HUES6 (cell line): ENCODE measurements around the gene CARNS1.

Source experiments
- H3K27ac ChIP-seq: 2 replicates; pipeline ENCODE4 v1.7.0; 2013; ENCODE audit warnings: low read depth, mild to moderate bottlenecking, low read length, inconsistent platforms
- H3K27me3 ChIP-seq: 2 replicates; pipeline ENCODE4 v1.6.1; 2013; ENCODE audit warnings: low read length; ENCODE audit not compliant: control insufficient read depth, insufficient read depth
- H3K36me3 ChIP-seq: 2 replicates; pipeline ENCODE4 v1.6.1; 2013; ENCODE audit warnings: low read length; ENCODE audit not compliant: control insufficient read depth, insufficient read depth
- H3K4me1 ChIP-seq: 2 replicates; pipeline ENCODE4 v1.6.1; 2013; ENCODE audit warnings: low read length; ENCODE audit not compliant: control insufficient read depth, insufficient read depth
- H3K4me3 ChIP-seq: 2 replicates; pipeline ENCODE4 v1.5.1; 2013; ENCODE audit warnings: low read depth, low read length
- H3K9ac ChIP-seq: one replicate; pipeline ENCODE4 v1.6.1; 2013; ENCODE audit warnings: mild to moderate bottlenecking, low read length
- H3K9me3 ChIP-seq: 2 replicates; pipeline ENCODE4 v1.6.1; 2013; ENCODE audit warnings: low read depth, low read length; ENCODE audit not compliant: control insufficient read depth, insufficient read depth

Gene CARNS1

DNA sequence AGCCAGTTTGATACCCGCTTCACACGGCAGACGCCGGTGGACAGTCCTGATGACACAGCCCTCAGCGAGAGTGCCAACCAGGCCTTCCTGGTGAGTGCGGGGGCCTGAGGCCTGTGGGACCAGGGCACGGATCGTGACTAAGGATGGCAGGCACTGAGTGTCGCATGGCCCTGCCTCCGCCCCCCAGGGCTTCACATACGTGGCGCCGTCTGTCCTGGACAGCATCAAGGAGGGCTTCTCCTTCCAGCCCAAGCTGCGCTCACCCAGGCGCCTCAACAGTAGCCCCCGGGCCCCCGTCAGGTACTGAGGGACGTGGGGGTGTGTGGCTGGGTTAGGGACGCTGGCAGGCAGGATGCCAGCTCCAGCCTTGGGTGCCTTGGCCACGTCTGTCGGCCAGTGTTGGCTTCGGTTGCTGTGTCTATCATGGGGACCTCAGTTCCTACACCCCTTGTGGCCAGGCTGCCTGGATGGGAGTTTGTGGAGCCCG is 19.0 kb downstream of the CARNS1 start:
- Histone ChIP-seq H3K36me3 (peaks cover 75% of the 10 kb centered on the region), H3K4me3 (no peak overlapping the region), H3K27me3 (no peaks in the 10 kb centered on the region), H3K4me1 (peaks cover 25% of the 10 kb centered on the region), H3K9me3 (no peaks in the 10 kb centered on the region), H3K27ac (no peak overlapping the region), H3K9ac (no peak overlapping the region)

DNA sequence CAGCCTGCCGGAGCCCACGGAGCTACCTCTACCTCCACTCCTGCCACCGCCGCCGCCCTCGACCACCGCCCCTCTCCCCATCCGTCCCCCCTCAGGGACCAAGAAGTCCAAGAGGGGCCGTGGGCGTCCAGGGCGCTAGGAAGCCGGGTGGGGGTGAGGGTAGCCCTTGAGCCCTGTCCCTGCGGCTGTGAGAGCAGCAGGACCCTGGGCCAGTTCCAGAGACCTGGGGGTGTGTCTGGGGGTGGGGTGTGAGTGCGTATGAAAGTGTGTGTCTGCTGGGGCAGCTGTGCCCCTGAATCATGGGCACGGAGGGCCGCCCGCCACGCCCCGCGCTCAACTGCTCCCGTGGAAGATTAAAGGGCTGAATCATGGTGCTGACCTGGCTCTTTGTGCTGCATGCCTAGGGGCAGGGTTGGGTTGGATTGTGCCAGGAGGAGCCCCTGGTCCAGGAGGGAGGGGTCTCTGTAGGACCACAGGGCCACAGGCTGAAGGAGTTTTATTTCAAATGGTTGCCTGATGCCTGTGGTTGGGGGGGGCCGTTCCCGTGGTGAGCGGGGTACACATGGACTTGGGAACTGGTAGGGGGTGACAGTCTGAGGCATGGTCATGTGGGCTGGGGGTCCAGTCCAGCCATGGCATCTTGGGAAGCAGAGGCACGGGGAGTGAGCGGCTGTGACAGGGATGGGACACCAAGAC is 19.7 kb downstream of the CARNS1 start:
- H3K4me1 ChIP-seq = peaks cover 25% of the 10 kb centered on the region
- no peaks in the 10 kb centered on the region for H3K9me3 ChIP-seq
- H3K9ac ChIP-seq = peak overlapping the region; percentile 47
- peaks cover 72% of the 10 kb centered on the region for H3K36me3 ChIP-seq
- peak overlapping the region; percentile 88 for H3K27ac ChIP-seq
- H3K27me3 ChIP-seq = no peaks in the 10 kb centered on the region
- H3K4me3 ChIP-seq = no peak overlapping the region

DNA sequence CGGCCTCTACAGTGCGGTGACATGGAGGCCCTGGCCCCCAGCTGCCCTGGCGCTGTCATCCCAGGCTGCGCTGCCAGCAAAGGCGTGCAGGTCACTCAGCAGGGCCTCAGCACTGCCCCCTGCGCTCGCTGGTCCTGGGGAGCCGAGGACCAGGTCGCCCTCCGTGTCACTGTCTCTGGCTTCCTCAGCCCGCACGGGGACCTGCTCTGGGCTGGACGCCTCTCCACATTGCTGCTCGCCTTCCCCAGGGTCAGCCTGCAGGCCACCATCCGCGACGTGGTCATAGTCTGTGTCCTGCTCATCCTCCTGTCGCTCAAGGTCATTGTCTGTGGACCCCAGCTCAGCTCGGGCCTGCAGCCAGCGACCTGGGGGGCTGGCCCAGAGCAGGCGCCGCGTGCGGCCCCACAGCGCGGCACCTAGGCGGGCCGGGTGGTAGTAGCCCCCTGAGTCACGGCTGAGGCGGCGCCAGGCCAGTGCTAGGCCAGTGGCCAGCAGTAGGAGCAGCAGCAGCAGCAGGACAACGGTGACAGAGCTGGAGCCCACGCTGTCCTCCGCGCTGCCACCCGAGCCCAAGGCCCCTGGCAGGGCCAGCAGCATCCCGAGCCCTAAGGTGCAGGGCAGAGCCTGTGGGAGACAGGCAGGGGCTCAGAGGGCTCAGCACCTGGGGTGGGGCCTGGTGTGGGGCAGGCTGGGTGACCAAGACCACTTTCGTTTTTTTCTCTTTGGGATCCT is 20.4 kb downstream of the CARNS1 start:
- H3K27me3 ChIP-seq = no peaks in the 10 kb centered on the region
- H3K27ac ChIP-seq = peak overlapping the region; percentile 88
- no peaks in the 10 kb centered on the region for H3K9me3 ChIP-seq
- peaks cover 74% of the 10 kb centered on the region for H3K36me3 ChIP-seq
- peak overlapping the region; percentile 77 for H3K9ac ChIP-seq
- no peak overlapping the region for H3K4me3 ChIP-seq
- peaks cover 25% of the 10 kb centered on the region for H3K4me1 ChIP-seq

DNA sequence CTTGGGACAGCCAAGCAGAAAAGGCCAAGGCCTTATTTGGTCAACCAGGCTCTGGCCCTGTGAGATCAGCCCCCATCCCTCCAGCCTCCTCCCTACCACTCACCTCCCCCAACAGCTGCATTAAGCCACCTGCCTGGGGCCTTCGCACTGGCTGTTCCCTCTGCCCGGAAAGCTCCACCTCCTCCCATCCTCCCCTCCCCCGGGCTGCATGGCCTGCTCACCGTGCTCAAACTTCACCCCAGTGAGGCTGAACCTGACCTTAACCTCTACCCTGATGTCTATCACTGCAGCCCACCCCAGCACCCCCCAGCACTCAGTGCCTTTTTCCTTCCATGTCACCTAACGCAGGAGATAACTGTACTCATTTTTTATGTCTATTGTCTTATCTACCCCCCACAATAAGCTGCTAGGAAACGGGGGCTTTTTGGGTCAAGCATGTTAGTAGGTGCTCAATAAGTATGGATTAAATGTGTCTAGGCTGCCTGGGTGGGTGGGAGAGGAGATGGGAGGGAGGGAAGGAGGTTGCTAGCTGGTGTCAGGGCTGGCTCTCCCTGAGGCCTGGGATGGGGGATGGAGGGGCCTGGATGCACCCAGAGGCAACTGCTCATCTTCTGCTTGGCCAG is 21.1 kb downstream of the CARNS1 start:
- Histone ChIP-seq H3K36me3 (peaks cover 76% of the 10 kb centered on the region), H3K9me3 (no peaks in the 10 kb centered on the region), H3K4me1 (peaks cover 25% of the 10 kb centered on the region), H3K9ac (peak overlapping the region; percentile 77), H3K27ac (peak overlapping the region; percentile 88), H3K4me3 (0 out of 2 replicates have a peak overlapping the region, but pooled peaks have one; percentile 4), H3K27me3 (no peaks in the 10 kb centered on the region)

DNA sequence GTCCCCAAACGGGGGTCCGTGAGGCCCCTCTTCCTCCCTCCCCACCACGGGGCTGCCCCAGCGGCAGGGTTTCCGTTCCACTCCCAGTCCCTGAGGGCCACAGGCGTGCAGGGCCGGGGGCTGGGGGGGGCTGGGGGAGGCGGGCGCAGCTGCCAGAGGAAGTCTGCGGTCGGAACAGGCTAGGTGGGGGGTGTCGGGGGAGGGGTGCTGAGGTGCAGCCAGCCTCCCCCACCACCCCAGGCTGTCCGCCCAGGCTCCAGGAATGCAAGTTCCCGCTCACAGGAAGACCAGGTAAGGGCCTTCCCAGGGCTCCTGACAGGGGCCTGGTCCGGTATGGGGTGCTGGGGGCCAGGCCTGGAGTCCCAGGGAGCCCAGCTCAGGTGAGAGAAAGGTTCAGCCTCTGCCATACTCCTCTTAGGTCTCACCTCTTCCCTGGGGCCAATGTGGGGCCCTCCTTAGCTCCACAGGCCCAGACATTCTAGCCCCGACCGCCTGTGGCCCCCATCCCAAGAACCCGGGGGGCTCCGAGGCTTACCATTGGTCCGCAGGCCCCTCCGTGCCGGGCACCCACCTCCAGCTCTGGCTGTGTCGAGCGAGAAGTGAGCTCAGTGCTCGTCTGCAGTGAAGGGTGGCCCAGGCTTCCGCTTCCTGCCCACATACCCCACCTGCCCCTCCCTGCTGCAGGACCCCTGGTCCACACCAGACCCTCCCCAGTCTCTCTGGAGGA is 21.8 kb downstream of the CARNS1 start, which contains the start of gene PTPRCAP:
PTPRCAP (minus strand) TSS at position 601 of the 727 bp plus-strand sequence; CDS start at position 538, 63 bp downstream.
- Histone ChIP-seq H3K9ac (peak within 1 kb of the TSS; percentile 70), H3K4me1 (peaks cover 25% of the 10 kb centered on the region), H3K36me3 (peaks cover 75% of the 10 kb centered on the region), H3K27me3 (no peaks in the 10 kb centered on the region), H3K4me3 (0 out of 2 replicates have a peak within 1 kb of the TSS, but pooled peaks have one; percentile 4), H3K9me3 (no peaks in the 10 kb centered on the region), H3K27ac (peak within 1 kb of the TSS; percentile 88)

DNA sequence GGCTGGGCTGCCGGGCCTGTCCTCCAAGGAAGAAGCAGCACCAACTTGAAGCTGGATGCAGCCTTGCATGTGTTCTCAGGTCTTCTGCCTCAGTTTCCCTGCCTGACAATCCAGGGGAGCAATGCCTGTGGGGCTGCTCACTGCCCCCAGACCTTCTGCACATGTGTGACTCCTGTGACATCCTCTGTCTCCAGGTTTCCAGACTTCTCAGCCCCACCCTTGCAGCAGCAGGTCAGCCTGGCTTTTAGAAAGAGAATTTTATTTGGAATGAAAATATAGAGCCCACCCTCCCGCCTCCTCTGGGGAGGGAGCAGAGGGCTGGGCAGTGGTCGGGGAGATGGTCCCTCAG is 22.3 kb downstream of the CARNS1 start:
- H3K4me1 ChIP-seq = peaks cover 25% of the 10 kb centered on the region
- H3K27me3 ChIP-seq = no peaks in the 10 kb centered on the region
- peaks cover 70% of the 10 kb centered on the region for H3K36me3 ChIP-seq
- peak overlapping the region; percentile 70 for H3K9ac ChIP-seq
- peak overlapping the region; percentile 88 for H3K27ac ChIP-seq
- H3K4me3 ChIP-seq = no peak overlapping the region
- H3K9me3 ChIP-seq = no peaks in the 10 kb centered on the region

DNA sequence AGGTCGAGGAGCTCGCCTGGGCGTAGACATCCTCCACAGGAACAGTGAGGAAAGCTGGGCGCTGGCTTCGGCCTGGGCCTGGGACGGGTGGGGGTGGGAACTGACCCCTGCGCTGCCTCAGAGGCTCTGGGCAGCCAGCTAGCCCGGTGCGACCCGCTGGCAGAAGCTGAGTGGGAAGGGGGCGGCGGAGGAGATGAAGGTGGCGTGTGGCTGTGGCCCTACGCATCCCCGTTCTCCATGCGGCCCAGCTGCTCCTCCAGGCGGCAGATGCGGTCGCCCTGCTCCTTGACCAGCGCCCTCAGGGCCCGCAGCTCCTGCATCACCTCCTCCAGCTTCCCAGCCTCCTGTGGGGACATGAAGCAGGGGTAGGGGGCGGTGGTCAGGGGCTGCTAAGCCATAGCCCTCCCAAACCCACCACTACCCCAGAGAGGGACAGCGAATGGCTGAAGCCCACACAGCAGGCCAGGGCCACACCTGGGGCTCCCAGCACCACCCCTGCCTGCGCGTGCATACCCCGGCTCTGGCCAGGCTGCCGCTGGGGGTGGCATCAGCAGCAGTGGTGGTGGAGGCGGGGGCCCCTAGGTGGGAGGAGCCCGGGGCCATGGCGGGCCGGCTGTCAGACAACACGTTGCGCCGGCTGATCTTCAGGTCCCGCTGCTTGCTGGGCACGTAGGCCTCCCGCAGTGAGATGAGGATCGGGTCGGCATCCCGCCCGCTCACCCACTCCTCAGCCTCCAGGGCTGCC is 22.9 kb downstream of the CARNS1 start:
- no peak overlapping the region for H3K4me3 ChIP-seq
- H3K36me3 ChIP-seq = peaks cover 64% of the 10 kb centered on the region
- H3K9ac ChIP-seq = peak overlapping the region; percentile 70
- no peaks in the 10 kb centered on the region for H3K27me3 ChIP-seq
- H3K4me1 ChIP-seq = peaks cover 25% of the 10 kb centered on the region
- H3K27ac ChIP-seq = no peak overlapping the region
- H3K9me3 ChIP-seq = no peaks in the 10 kb centered on the region

DNA sequence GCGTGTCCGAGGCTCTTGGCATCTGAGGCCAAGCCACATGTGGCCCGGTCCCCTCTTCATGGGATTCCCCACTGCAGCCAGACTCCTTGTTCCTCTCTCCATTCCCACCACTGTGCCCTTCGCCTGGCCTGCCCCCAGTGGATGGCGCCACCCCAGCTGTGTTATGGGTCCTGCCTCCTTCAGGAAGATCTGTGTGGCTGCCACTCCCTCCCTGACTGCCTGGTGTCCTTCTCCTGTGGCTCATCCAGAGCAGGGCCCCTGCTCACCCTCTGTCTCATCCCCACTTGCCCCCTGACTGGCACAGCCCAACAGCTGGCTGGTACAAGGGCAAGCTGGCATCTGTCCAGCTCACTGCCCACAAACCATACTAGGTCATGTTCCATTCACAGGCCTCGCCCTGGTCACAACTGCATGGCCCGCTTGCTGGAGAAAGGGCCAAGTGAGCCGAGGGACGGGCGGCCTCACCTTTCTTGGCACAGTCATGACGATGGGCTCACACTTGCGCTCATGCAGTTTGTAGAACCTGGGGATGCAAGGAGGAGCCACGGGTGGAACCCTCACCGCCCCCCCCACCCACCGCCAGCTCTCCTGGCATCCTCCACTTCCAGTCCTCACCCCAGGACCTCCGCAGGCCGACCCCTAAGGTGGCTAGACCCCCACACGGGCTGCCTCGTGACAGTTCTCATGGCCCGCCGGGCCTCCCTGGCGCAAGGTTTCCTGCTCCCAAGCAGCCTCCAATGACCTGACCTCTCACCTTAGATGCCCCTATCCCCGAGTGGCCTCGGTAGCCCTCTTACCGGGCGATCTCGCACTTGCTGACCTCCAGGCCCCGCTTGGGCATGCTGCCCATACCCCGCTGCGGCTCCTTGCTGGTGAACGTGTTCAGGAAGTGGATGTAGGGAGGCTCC is 24.1 kb downstream of the CARNS1 start:
- Histone ChIP-seq H3K9me3 (no peaks in the 10 kb centered on the region), H3K27ac (no peak overlapping the region), H3K4me1 (peaks cover 25% of the 10 kb centered on the region), H3K36me3 (peaks cover 52% of the 10 kb centered on the region), H3K4me3 (no peak overlapping the region), H3K27me3 (no peaks in the 10 kb centered on the region), H3K9ac (no peak overlapping the region)

DNA sequence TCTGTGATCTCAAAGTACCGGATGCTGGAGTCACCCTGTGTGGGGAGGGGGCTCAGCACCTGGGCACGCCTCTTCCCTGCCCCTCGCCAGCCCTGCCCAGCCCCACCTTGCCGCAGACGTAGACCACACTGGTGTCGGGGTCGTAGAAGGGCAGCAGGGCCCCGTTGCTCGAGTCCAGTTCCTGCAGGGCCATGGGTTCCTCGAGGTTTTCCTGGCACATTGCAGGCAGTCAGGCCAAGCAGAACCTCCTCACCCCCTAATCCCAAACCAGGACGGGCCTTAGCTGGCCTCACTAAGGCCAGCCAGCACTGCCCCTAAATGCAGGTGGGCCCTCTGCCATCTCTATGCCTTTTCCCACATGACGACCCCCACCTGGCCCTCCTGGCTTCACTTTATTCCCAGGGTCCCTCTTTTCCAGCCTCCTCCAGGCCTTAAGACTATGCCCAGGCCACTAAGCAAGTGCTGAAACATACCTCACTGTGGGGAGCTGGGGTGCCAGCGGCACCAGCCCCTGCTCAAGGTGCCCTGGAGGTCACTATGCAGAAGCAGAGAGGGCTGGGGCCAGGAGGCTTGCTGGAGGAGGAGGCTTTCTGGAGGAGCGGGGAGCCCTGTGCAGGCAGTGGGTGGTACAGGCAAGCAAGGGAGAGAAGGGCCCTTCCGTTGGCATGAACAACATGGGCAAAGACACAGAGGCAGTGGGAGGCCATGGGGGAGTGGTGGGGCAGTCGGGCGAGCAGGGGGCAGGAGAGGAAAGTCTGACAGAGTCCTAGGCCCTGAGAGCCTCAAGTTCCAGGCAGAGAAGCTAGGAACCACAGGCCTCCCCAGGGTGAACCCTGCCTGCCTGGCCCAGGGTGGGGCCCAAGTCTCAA is 25.0 kb downstream of the CARNS1 start:
- Histone ChIP-seq H3K9me3 (no peaks in the 10 kb centered on the region), H3K4me1 (peaks cover 21% of the 10 kb centered on the region), H3K4me3 (no peak overlapping the region), H3K9ac (no peak overlapping the region), H3K27me3 (no peaks in the 10 kb centered on the region), H3K36me3 (peaks cover 44% of the 10 kb centered on the region), H3K27ac (no peak overlapping the region)
